Measurements from ENCODE around the gene SDC3. TPM values are rescaled to one million over a fixed set of nuclear protein-coding genes. Genes with fewer than 3 reads are reported as not detected.

The SDC3 gene
- total RNA-seq, 1 experiment from 2014 or later: 23.8 TPM

GRCh38 chr1:30890502-30891226 is 17.9 kb downstream of the SDC3 start:
- no peak for DNase-seq (ENCODE audit: low read depth)

GRCh38 chr1:30889511-30889910 is 19.0 kb downstream of the SDC3 start:
- no peak for DNase-seq (ENCODE audit: low read depth)

- no peak for DNase-seq (ENCODE audit: low read depth)
Measured at GRCh38 chr1:30888975-30889374, 19.6 kb downstream of the SDC3 start.

GRCh38 chr1:30888391-30888790 is 20.2 kb downstream of the SDC3 start:
- no peak for DNase-seq (ENCODE audit: low read depth)

GRCh38 chr1:30887485-30888315 is 20.9 kb downstream of the SDC3 start:
- DNase-seq (ENCODE audit: low read depth): peak; percentile 39

- no peak for DNase-seq (ENCODE audit: low read depth)
Measured at GRCh38 chr1:30886710-30887428, 21.7 kb downstream of the SDC3 start.

- no peak for DNase-seq (ENCODE audit: low read depth)
Measured at GRCh38 chr1:30885570-30886522, 22.7 kb downstream of the SDC3 start.

GRCh38 chr1:30884723-30885122 is 23.8 kb downstream of the SDC3 start:
- no peak for DNase-seq (ENCODE audit: low read depth)

- no peak for DNase-seq (ENCODE audit: low read depth)
Measured at GRCh38 chr1:30883389-30884172, 25.0 kb downstream of the SDC3 start.

GRCh38 chr1:30882678-30883388 is 25.7 kb downstream of the SDC3 start:
- no peak for DNase-seq (ENCODE audit: low read depth)

GRCh38 chr1:30881319-30882181 is 27.0 kb downstream of the SDC3 start:
- DNase-seq (ENCODE audit: low read depth): no peak

- no peak for DNase-seq (ENCODE audit: low read depth)
Measured at GRCh38 chr1:30880678-30881318, 27.8 kb downstream of the SDC3 start.

GRCh38 chr1:30879940-30880677 is 28.4 kb downstream of the SDC3 start:
- DNase-seq (ENCODE audit: low read depth): no peak

GRCh38 chr1:30879126-30879786 is 29.3 kb downstream of the SDC3 start:
- no peak for DNase-seq (ENCODE audit: low read depth)

- DNase-seq (ENCODE audit: low read depth): no peak
Measured at GRCh38 chr1:30878559-30878958, 30.0 kb downstream of the SDC3 start.

- DNase-seq (ENCODE audit: low read depth): no peak
Measured at GRCh38 chr1:30878016-30878415, 30.5 kb downstream of the SDC3 start.
